HEK293T (cell line): ENCODE measurements around the gene ACBD6.

Experiments
- CTCF ChIA-PET: fragments of 350-600 bp; formaldehyde crosslinking; extraction: SDS; loops from one replicate; lab custom pipeline; 2021; ENCODE audit warnings: antibody characterized with exemption, inconsistent platforms; lab: Yijun Ruan, JAX
- POLR2A ChIA-PET: fragments of 350-600 bp; formaldehyde crosslinking; extraction: SDS; loops from one replicate; lab custom pipeline; 2020; ENCODE audit warnings: antibody characterized with exemption, inconsistent platforms; lab: Yijun Ruan, JAX
- DNase-seq: peaks from one replicate; pipeline ENCODE4 v3.0.0; 2012; ENCODE audit warnings: mixed read lengths; ENCODE audit errors: extremely low spot score
- ARNT ChIP-seq: fragments of 450-650 bp; IDR thresholded peaks from 2 replicates; pipeline ENCODE4 v1.6.1; 2017; ENCODE audit warnings: mild to moderate bottlenecking
- BHLHE40 ChIP-seq: fragments of 450-650 bp; IDR thresholded peaks from 2 replicates; pipeline ENCODE4 v1.6.1; 2016; ENCODE audit warnings: mild to moderate bottlenecking, moderate library complexity, borderline replicate concordance
- CTBP1 ChIP-seq: fragments of 450-650 bp; IDR thresholded peaks from 2 replicates; pipeline ENCODE4 v1.6.1; 2016; ENCODE audit warnings: borderline replicate concordance
- ELF4 ChIP-seq: fragments of 450-650 bp; IDR thresholded peaks from 2 replicates; pipeline ENCODE4 v1.6.1; 2017; ENCODE audit warnings: antibody characterized with exemption
- FOXA1 ChIP-seq: fragments of 450-650 bp; IDR thresholded peaks from 2 replicates; pipeline ENCODE4 v1.6.1; 2016; ENCODE audit warnings: mild to moderate bottlenecking
- FOXK2 ChIP-seq: fragments of 450-650 bp; IDR thresholded peaks from 2 replicates; pipeline ENCODE4 v1.6.1; 2016; ENCODE audit warnings: mild to moderate bottlenecking
- FOXM1 ChIP-seq: fragments of 450-650 bp; IDR thresholded peaks from 2 replicates; pipeline ENCODE4 v1.6.1; 2017; ENCODE audit warnings: mild to moderate bottlenecking, borderline replicate concordance
- HDGF ChIP-seq: fragments of 450-650 bp; IDR thresholded peaks from 2 replicates; pipeline ENCODE4 v1.6.1; 2017; ENCODE audit warnings: antibody characterized with exemption, borderline replicate concordance
- L3MBTL2 ChIP-seq: fragments of 450-650 bp; conservative IDR thresholded peaks from 2 replicates; pipeline ENCODE4 v1.6.1; 2016; ENCODE audit warnings: mild to moderate bottlenecking
- LEF1 ChIP-seq: fragments of 450-650 bp; IDR thresholded peaks from 2 replicates; pipeline ENCODE4 v1.6.1; 2017; ENCODE audit warnings: mild to moderate bottlenecking, borderline replicate concordance
- NFRKB ChIP-seq: fragments of 450-650 bp; IDR thresholded peaks from 2 replicates; pipeline ENCODE4 v1.6.1; 2016; ENCODE audit warnings: mild to moderate bottlenecking, moderate library complexity
- PKNOX1 ChIP-seq: fragments of 450-650 bp; IDR thresholded peaks from 2 replicates; pipeline ENCODE4 v1.6.1; 2016
- SP1 ChIP-seq: fragments of 450-650 bp; IDR thresholded peaks from 2 replicates; pipeline ENCODE4 v1.6.1; 2017
- SUZ12 ChIP-seq: fragments of 450-650 bp; IDR thresholded peaks from 2 replicates; pipeline ENCODE4 v1.6.1; 2016; ENCODE audit warnings: mild to moderate bottlenecking
- TARDBP ChIP-seq: fragments of 450-650 bp; IDR thresholded peaks from 2 replicates; pipeline ENCODE4 v1.6.1; 2016
- ZNF384 ChIP-seq: fragments of 450-650 bp; IDR thresholded peaks from 2 replicates; pipeline ENCODE4 v1.6.1; 2016

Gene ACBD6

GRCh38 chr1:180530501-180530900 is 28.1 kb upstream of the ACBD6 start:
- DNase-seq, result no peak
- POLR2A ChIA-PET, result interaction anchor here (1.5 kb wide), 1 partner anchor 28 kb away, joined by 5 read pairs; the partner anchor contains the start of gene ACBD6
- CTCF ChIA-PET, result no interaction called here
- TF ChIP-seq ARNT, result no peak
- no peak for TF ChIP-seq HDGF
- TF ChIP-seq SUZ12, result no peak
- no peak for TF ChIP-seq BHLHE40
- no peak for TF ChIP-seq ZNF384
- TF ChIP-seq CTBP1, result no peak
- TF ChIP-seq FOXM1, result no peak
- no peak for TF ChIP-seq L3MBTL2
- no peak for TF ChIP-seq ELF4
- no peak for TF ChIP-seq FOXK2
- no peak for TF ChIP-seq TARDBP
- TF ChIP-seq NFRKB, result no peak
- no peak for TF ChIP-seq PKNOX1
- no peak for TF ChIP-seq SP1
- no peak for TF ChIP-seq FOXA1
- no peak for TF ChIP-seq LEF1

- DNase-seq, result no peak
- ChIA-PET CTCF (interaction anchor here (0.5 kb wide), 1 partner anchor 23 kb away, joined by 10 read pairs; no protein-coding TSS in a partner anchor), POLR2A (interaction anchor here (0.8 to 1.3 kb wide), 2 partner anchors 27 to 104 kb away, joined by 3 read pairs; no protein-coding TSS in a partner anchor)
- TF ChIP-seq NFRKB (no peak), CTBP1 (no peak), ARNT (no peak), FOXM1 (no peak), HDGF (no peak), L3MBTL2 (no peak), FOXK2 (no peak), SP1 (no peak), ELF4 (no peak), FOXA1 (no peak), LEF1 (no peak), SUZ12 (no peak), ZNF384 (no peak), BHLHE40 (no peak)
These were observed 26.6 kb upstream of the ACBD6 start for GRCh38 chr1:180528868-180529470.

- ChIA-PET POLR2A (no interaction called here), CTCF (interaction anchor here (0.6 kb wide), 1 partner anchor 350 kb away, joined by 3 read pairs; no protein-coding TSS in a partner anchor)
- TF ChIP-seq HDGF (no peak), L3MBTL2 (no peak), FOXK2 (no peak), ELF4 (no peak), TARDBP (no peak), FOXM1 (no peak), FOXA1 (no peak), BHLHE40 (no peak), ZNF384 (no peak), ARNT (no peak), SP1 (no peak), NFRKB (no peak), PKNOX1 (no peak), SUZ12 (no peak), LEF1 (no peak), CTBP1 (no peak)
- no peak for DNase-seq
These were observed 24.8 kb upstream of the ACBD6 start for GRCh38 chr1:180527101-180527669.

GRCh38 chr1:180525715-180526039 is 23.3 kb upstream of the ACBD6 start:
- POLR2A ChIA-PET, result no interaction called here

More at GRCh38 chr1:180525715-180526039, 23.3 kb upstream of the ACBD6 start:
- CTCF ChIA-PET, result no interaction called here
- no peak for DNase-seq
- TF ChIP-seq LEF1 (no peak), L3MBTL2 (no peak), NFRKB (no peak), PKNOX1 (no peak), FOXK2 (no peak), BHLHE40 (no peak), HDGF (no peak), ZNF384 (no peak), FOXM1 (no peak), SP1 (no peak), CTBP1 (no peak), TARDBP (no peak), ELF4 (no peak), ARNT (no peak)
